GM23338 (cell line): ENCODE measurements around the gene TFCP2. TPM values are rescaled to one million over a fixed set of nuclear protein-coding genes. Genes with fewer than 3 reads are reported as not detected.

Source experiments
- ATAC-seq: fragments of 200-7000 bp; cut with Tn5 transposase; 3 replicates; pipeline ENCODE4 v1.9.1; 2020
- DNase-seq: peaks from one replicate; pipeline ENCODE4 v3.0.0-alpha.2; 2015; ENCODE audit warnings: low spot score
- H2AFZ ChIP-seq: fragments of 200-600 bp; sonication (generic); 2 replicates; pipeline ENCODE4 v1.8.0; 2016; ENCODE audit warnings: antibody characterized with exemption, mild to moderate bottlenecking, moderate library complexity
- H3F3A ChIP-seq: fragments of 200-600 bp; sonication (generic); replicated peaks from 2 replicates; pipeline ENCODE4 v1.8.0; 2017; ENCODE audit warnings: antibody characterized with exemption, mixed run types, low read depth
- H3K27ac ChIP-seq: fragments of 200-600 bp; sonication (generic); 2 replicates; pipeline ENCODE4 v1.6.1; 2016; ENCODE audit warnings: low read depth
- H3K27me3 ChIP-seq: fragments of 200-600 bp; sonication (generic); 2 replicates; pipeline ENCODE4 v1.8.0; 2016; ENCODE audit warnings: mild to moderate bottlenecking, mixed run types, moderate library complexity; ENCODE audit not compliant: insufficient read depth
- H3K36me3 ChIP-seq: fragments of 200-600 bp; sonication (generic); 2 replicates; pipeline ENCODE4 v1.8.0; 2016; ENCODE audit warnings: mild to moderate bottlenecking; ENCODE audit not compliant: insufficient read depth
- H3K4me1 ChIP-seq: fragments of 200-600 bp; sonication (generic); 2 replicates; pipeline ENCODE4 v1.8.0; 2016; ENCODE audit warnings: mild to moderate bottlenecking, moderate library complexity; ENCODE audit not compliant: insufficient read depth
- H3K4me2 ChIP-seq: fragments of 200-600 bp; sonication (generic); 2 replicates; pipeline ENCODE4 v1.7.1; 2017; ENCODE audit warnings: mixed run types
- H3K4me3 ChIP-seq: fragments of 200-600 bp; sonication (generic); 2 replicates; pipeline ENCODE4 v1.6.1; 2016; ENCODE audit warnings: mixed run types
- H3K79me2 ChIP-seq: fragments of 200-600 bp; sonication (generic); replicated peaks from 2 replicates; pipeline ENCODE4 v1.8.0; 2017; ENCODE audit warnings: mild to moderate bottlenecking; ENCODE audit not compliant: insufficient read depth
- H3K9me2 ChIP-seq: fragments of 200-600 bp; sonication (generic); 2 replicates; pipeline ENCODE4 v1.8.0; 2017; ENCODE audit not compliant: insufficient read depth
- H4K20me1 ChIP-seq: fragments of 200-600 bp; sonication (generic); replicated peaks from 2 replicates; pipeline ENCODE4 v1.8.0; 2017; ENCODE audit warnings: mild to moderate bottlenecking; ENCODE audit not compliant: insufficient read depth
- H3K27ac Mint-ChIP-seq: 2 replicates; pipeline ENCODE4 v1.8.0; 2020; ENCODE audit warnings: inconsistent platforms, mild to moderate bottlenecking, moderate library complexity, mixed read lengths
- H3K27me3 Mint-ChIP-seq: 3 replicates; pipeline ENCODE4 v1.8.0; 2022; ENCODE audit warnings: low read depth, mild to moderate bottlenecking, moderate library complexity, mixed read lengths, inconsistent platforms; ENCODE audit not compliant: insufficient read depth, poor library complexity
- H3K36me3 Mint-ChIP-seq: 3 replicates; pipeline ENCODE4 v1.8.0; 2021; ENCODE audit warnings: low read depth, mild to moderate bottlenecking, inconsistent platforms, moderate library complexity, mixed read lengths
- H3K4me1 Mint-ChIP-seq: 3 replicates; pipeline ENCODE4 v1.8.0; 2020; ENCODE audit warnings: mild to moderate bottlenecking, inconsistent platforms, mixed read lengths
- H3K4me3 Mint-ChIP-seq: 3 replicates; pipeline ENCODE4 v1.8.0; 2021; ENCODE audit warnings: moderate library complexity, mild to moderate bottlenecking, inconsistent platforms, mixed read lengths
- H3K9me3 Mint-ChIP-seq: 3 replicates; pipeline ENCODE4 v1.8.0; 2020; ENCODE audit warnings: moderate library complexity, mild to moderate bottlenecking, inconsistent platforms, mixed read lengths
- EZH2 ChIP-seq: fragments of 200-600 bp; sonication (generic); IDR thresholded peaks from one replicate; pipeline ENCODE4 v1.8.0; 2017; ENCODE audit warnings: antibody characterized with exemption, mild to moderate bottlenecking, low read depth; ENCODE audit not compliant: unreplicated experiment
- NANOG ChIP-seq: IDR thresholded peaks from 2 replicates; pipeline ENCODE4 v1.6.1; 2016; ENCODE audit warnings: antibody characterized with exemption, borderline replicate concordance
- ZNF114 ChIP-seq: fragments of 250-450 bp; sonication (Bioruptor Pico); IDR thresholded peaks from 2 replicates; pipeline ENCODE4 v1.5.0; 2020; ENCODE audit warnings: mild to moderate bottlenecking, moderate library complexity
- polyA plus RNA-seq: library from polyadenylated mRNA; unstranded; fragments of >200 nt; fragmentation: Nextera tagmentation; extraction: Ambion mirVana; gene quantifications from 2 replicates; pipeline ENCODE4 v1.2.1, GENCODE V29; 2016
- total RNA-seq: library from RNA; depleted of rRNA; stranded (reverse); fragments of >200 nt; shearing (Covaris generic); gene quantifications from 2 replicates; pipeline ENCODE4 v1.2.3, GENCODE V29; 2014
- TF ChIP-seq, protein P1 (sequence below): fragments of 250-450 bp; sonication (Bioruptor Pico); IDR thresholded peaks from 2 replicates; pipeline ENCODE4 v1.5.0; 2020; ENCODE audit warnings: mild to moderate bottlenecking, moderate library complexity

TFCP2 gene
- total and polyA plus RNA-seq, 2 experiments from 2014 or later: 15.2 to 30.5 TPM

DNA sequence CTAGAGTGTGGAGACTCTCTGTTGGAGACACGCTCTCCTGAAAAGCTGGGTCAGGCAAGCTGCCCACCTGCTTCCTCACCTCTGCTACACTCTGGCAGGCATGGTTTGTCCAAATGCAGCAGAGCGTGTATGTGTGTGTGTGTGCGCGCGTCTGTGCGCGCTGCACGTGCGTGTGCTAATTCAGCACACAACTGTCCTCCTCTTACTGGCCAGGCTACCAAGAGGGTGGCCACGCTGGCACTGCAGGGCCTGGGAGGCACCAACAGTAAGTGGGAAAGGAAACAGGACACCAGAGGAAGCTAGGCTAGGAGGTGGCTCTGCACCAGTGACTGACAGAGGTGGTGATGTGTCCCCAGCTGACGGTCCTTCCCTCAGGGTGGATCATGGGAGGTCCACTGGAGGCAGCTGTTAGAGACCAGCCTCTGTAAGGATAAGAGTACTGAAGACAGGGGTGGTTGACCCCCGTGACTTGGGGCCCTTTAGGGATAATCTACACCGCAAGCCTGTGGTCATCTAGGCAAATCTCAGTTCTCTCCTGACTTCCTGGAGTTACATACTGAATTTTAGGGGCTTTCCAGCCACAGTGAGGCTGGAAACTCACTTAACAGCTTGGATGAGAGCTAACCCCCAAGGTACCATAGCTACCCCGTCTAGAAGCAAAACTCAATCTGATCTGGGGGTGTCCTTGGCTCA lies 15.6 kb upstream of the TFCP2 start:
- TF ChIP-seq EZH2: no peak
- no peak for TF ChIP-seq ZNF114 (CRISPR knock-in tag)
- TF ChIP-seq, protein P1, sequence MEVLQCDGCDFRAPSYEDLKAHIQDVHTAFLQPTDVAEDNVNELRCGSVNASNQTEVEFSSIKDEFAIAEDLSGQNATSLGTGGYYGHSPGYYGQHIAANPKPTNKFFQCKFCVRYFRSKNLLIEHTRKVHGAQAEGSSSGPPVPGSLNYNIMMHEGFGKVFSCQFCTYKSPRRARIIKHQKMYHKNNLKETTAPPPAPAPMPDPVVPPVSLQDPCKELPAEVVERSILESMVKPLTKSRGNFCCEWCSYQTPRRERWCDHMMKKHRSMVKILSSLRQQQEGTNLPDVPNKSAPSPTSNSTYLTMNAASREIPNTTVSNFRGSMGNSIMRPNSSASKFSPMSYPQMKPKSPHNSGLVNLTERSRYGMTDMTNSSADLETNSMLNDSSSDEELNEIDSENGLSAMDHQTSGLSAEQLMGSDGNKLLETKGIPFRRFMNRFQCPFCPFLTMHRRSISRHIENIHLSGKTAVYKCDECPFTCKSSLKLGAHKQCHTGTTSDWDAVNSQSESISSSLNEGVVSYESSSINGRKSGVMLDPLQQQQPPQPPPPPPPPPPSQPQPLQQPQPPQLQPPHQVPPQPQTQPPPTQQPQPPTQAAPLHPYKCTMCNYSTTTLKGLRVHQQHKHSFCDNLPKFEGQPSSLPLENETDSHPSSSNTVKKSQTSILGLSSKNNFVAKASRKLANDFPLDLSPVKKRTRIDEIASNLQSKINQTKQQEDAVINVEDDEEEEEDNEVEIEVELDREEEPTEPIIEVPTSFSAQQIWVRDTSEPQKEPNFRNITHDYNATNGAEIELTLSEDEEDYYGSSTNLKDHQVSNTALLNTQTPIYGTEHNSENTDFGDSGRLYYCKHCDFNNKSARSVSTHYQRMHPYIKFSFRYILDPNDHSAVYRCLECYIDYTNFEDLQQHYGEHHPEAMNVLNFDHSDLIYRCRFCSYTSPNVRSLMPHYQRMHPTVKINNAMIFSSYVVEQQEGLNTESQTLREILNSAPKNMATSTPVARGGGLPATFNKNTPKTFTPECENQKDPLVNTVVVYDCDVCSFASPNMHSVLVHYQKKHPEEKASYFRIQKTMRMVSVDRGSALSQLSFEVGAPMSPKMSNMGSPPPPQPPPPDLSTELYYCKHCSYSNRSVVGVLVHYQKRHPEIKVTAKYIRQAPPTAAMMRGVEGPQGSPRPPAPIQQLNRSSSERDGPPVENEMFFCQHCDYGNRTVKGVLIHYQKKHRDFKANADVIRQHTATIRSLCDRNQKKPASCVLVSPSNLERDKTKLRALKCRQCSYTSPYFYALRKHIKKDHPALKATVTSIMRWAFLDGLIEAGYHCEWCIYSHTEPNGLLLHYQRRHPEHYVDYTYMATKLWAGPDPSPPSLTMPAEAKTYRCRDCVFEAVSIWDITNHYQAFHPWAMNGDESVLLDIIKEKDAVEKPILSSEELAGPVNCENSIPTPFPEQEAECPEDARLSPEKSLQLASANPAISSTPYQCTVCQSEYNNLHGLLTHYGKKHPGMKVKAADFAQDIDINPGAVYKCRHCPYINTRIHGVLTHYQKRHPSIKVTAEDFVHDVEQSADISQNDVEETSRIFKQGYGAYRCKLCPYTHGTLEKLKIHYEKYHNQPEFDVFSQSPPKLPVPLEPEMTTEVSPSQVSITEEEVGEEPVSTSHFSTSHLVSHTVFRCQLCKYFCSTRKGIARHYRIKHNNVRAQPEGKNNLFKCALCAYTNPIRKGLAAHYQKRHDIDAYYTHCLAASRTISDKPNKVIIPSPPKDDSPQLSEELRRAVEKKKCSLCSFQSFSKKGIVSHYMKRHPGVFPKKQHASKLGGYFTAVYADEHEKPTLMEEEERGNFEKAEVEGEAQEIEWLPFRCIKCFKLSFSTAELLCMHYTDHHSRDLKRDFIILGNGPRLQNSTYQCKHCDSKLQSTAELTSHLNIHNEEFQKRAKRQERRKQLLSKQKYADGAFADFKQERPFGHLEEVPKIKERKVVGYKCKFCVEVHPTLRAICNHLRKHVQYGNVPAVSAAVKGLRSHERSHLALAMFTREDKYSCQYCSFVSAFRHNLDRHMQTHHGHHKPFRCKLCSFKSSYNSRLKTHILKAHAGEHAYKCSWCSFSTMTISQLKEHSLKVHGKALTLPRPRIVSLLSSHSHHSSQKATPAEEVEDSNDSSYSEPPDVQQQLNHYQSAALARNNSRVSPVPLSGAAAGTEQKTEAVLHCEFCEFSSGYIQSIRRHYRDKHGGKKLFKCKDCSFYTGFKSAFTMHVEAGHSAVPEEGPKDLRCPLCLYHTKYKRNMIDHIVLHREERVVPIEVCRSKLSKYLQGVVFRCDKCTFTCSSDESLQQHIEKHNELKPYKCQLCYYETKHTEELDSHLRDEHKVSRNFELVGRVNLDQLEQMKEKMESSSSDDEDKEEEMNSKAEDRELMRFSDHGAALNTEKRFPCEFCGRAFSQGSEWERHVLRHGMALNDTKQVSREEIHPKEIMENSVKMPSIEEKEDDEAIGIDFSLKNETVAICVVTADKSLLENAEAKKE (CRISPR knock-in tag): no peak
- Mint-ChIP-seq H3K36me3 (no peaks in the 10 kb centered on the region; the same call in 2 of the 3 replicates), H3K9me3 (no peaks in the 10 kb centered on the region), H3K4me3 (no peak overlapping the region), H3K27me3 (peaks cover 4% of the 10 kb centered on the region), H3K4me1 (peaks cover 9% of the 10 kb centered on the region), H3K27ac (no peak overlapping the region)
- no peak for ATAC-seq
- Histone ChIP-seq H3F3A (no peaks in the 10 kb centered on the region), H3K9me2 (no peaks in the 10 kb centered on the region), H3K4me1 (no peaks in the 10 kb centered on the region), H3K4me3 (no peak overlapping the region), H4K20me1 (no peaks in the 10 kb centered on the region), H3K27ac (0 out of 2 replicates have a peak overlapping the region, but pooled peaks have one; percentile 32), H3K4me2 (no peak overlapping the region), H2AFZ (no peak overlapping the region), H3K79me2 (no peaks in the 10 kb centered on the region), H3K36me3 (no peaks in the 10 kb centered on the region), H3K27me3 (no peaks in the 10 kb centered on the region)
- DNase-seq: no peak

DNA sequence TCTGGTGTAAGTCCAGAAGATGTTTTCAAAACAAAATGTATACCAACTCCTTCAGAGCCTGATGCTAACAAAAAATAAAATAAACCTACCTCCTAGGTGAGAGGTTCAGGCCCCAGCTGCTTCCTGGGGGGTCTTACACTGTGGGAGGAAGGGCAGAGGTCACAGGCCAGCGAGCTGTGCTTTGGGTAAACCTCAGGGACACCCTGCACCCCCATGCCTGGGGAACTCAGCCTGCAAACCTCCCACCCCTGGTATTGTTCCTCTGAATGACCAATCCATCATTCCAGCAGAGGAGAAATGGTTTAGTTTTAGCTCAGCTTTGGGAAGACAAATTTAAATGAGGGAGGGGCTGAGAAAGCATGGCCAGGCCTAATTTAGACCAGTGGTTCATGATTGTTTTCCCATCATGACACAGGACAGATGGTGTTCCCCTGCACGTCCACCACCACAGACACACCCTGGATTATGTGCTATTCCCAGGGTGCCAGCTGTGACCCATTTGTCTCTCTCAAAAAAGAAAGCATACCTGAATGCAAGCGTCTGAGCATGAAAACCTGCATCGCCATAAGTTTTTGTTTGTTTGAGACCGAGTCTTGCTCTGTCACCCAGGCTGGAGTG lies 14.5 kb upstream of the TFCP2 start:
- ATAC-seq: no peak
- no peak overlapping the region for H3K27ac Mint-ChIP-seq
- peaks cover 9% of the 10 kb centered on the region for H3K4me1 Mint-ChIP-seq
- H3K4me3 ChIP-seq: no peak overlapping the region
- H3K27me3 ChIP-seq: no peaks in the 10 kb centered on the region
- no peak overlapping the region for H3K4me2 ChIP-seq
- H3K9me2 ChIP-seq: no peaks in the 10 kb centered on the region
- no peaks in the 10 kb centered on the region for H3K79me2 ChIP-seq
- H3K27me3 Mint-ChIP-seq: peaks cover 4% of the 10 kb centered on the region
- H3K27ac ChIP-seq: no peak overlapping the region
- no peak overlapping the region for H2AFZ ChIP-seq
- H3K36me3 ChIP-seq: no peaks in the 10 kb centered on the region
- H3F3A ChIP-seq: no peaks in the 10 kb centered on the region
- H3K4me3 Mint-ChIP-seq: no peak overlapping the region
- H3K9me3 Mint-ChIP-seq: no peaks in the 10 kb centered on the region
- no peaks in the 10 kb centered on the region for H3K4me1 ChIP-seq
- no peak for DNase-seq
- no peak for TF ChIP-seq NANOG
- H3K36me3 Mint-ChIP-seq: no peaks in the 10 kb centered on the region; the same call in 2 of the 3 replicates
- H4K20me1 ChIP-seq: no peaks in the 10 kb centered on the region
